ENCODE results near the gene E2F8. TPM values are rescaled to one million over a fixed set of nuclear protein-coding genes. Genes with fewer than 3 reads are reported as not detected.

The E2F8 gene
- total RNA-seq, 1 donor from 2014 or later, result 0.96 TPM

DNA sequence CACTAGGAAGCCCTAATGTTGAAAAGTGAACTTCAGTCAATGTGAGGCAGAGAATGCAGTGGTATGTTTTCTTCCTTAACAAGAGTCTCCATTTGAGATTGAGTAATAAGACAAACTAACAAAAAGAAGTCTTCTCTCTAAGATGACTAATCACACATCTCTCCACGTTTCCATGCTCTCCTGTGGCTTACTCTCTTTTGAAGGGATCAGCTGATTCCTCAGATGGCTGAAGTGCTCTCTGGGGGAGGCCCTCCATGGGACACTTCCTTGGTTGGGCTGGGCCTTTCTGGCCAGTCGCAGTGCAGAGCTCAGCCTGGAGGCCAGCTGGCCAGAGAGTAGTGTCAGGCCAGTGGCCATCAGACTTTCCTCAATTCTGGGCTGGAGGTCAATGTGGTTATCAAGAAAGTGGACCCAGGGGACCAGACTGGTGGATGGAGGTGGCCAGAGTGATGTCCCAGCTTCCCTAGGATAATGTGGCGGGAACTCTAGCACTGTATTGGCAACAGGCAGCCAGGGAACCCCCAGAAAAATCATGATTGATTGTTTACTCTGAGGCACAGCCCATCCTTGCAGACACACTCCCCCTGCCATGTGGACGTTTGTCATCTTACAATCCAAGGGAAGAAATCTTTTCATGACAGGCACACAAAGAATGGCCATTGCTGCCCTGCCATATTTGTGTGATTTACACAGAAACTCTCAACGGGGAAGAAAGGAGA lies 53.5 kb downstream of the E2F8 start:
- TF ChIP-seq CTCF (IDR thresholded peaks at IDR 0.05), result no peak
- Histone ChIP-seq H3K4me3 (no peak overlapping the region), H3K36me3 (no peaks in the 10 kb centered on the region), H3K27me3 (no peaks in the 10 kb centered on the region), H3K4me1 (no peaks in the 10 kb centered on the region), H3K9me3 (no peaks in the 10 kb centered on the region), H3K27ac (no peak overlapping the region)
- intact Hi-C loops (cut with DNase I), result no loop called here
- DNase-seq (ENCODE audit: low spot score in 2 of 2), result no peak

DNA sequence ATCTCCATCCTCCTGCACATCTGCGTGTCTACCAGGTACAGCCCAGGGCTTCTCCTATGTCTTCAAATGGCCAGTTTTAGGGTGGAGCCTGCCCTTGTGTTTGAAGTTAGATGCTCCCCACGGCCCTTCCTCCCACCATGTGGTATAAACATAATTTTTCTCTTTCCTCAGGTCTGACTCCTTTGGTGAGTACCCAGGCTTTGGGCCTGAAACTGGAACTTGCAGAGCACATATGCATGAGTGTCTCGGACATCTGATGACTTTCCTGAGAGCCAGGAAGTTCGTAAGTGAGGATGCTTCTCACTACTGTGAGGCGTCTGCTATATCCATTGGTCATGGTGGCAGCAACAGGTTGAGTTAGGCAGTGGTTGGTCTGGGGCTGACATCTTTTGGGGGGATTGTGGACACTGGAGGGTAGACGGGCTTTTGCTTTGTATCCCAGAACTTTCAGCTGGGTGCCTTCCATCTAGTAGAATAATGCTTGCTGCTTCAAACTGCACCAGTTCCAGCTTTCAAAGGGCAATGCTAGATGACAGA lies 55.2 kb downstream of the E2F8 start:
- Histone ChIP-seq H3K36me3 (no peaks in the 10 kb centered on the region), H3K9me3 (no peaks in the 10 kb centered on the region)
- intact Hi-C loops (cut with DNase I), result no loop called here

GRCh38 chr11:19185036-19185435 lies 55.7 kb downstream of the E2F8 start:
- no peaks in the 10 kb centered on the region for H3K27me3 ChIP-seq
- no peak overlapping the region for H3K27ac ChIP-seq
- H3K36me3 ChIP-seq, result no peaks in the 10 kb centered on the region
- no peak overlapping the region for H3K4me3 ChIP-seq
- no peaks in the 10 kb centered on the region for H3K9me3 ChIP-seq
- intact Hi-C loops (cut with DNase I), result no loop called here
- H3K4me1 ChIP-seq, result no peaks in the 10 kb centered on the region
- DNase-seq (ENCODE audit: low spot score in 2 of 2), result no peak
- TF ChIP-seq CTCF (IDR thresholded peaks at IDR 0.05), result no peak

More for the DNA sequence above, 55.2 kb downstream of the E2F8 start:
- Histone ChIP-seq H3K4me3 (no peak overlapping the region), H3K4me1 (no peaks in the 10 kb centered on the region), H3K27ac (no peak overlapping the region), H3K27me3 (no peaks in the 10 kb centered on the region)
- TF ChIP-seq CTCF (IDR thresholded peaks at IDR 0.05), result no peak
- DNase-seq (ENCODE audit: low spot score in 2 of 2), result no peak

DNA sequence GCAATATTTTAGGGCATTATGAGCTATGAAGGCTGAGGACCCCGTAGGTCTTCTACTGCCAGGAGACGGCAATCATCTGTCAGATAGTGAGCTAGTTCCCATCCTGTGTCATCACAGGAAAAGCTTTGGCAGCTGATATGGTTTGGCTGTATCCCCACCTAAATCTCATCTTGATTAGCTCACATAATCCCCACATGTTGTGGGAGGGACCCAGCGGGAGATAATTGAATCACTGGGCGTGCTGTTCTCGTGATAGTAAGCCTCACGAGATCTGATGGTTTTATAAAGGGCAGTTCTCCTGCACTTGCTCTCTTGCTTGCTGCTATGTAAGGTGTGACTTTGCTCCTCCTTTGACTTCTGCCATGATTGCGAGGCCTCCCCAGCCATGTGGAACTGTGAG lies 57.1 kb downstream of the E2F8 start:
- intact Hi-C loops (cut with DNase I), result no loop called here
- no peaks in the 10 kb centered on the region for H3K27me3 ChIP-seq

GRCh38 chr11:19181531-19182261 lies 59.0 kb downstream of the E2F8 start:
- H3K9me3 ChIP-seq, result no peaks in the 10 kb centered on the region
- H3K4me3 ChIP-seq, result no peak overlapping the region
- no peak overlapping the region for H3K27ac ChIP-seq
- TF ChIP-seq CTCF (IDR thresholded peaks at IDR 0.05), result no peak
- DNase-seq (ENCODE audit: low spot score in 2 of 2), result no peak
- intact Hi-C loops (cut with DNase I), result no loop called here
- H3K36me3 ChIP-seq, result no peaks in the 10 kb centered on the region
- H3K27me3 ChIP-seq, result no peaks in the 10 kb centered on the region
- no peaks in the 10 kb centered on the region for H3K4me1 ChIP-seq

More for the DNA sequence above, 57.1 kb downstream of the E2F8 start:
- Histone ChIP-seq H3K9me3 (no peaks in the 10 kb centered on the region), H3K27ac (no peak overlapping the region), H3K36me3 (no peaks in the 10 kb centered on the region), H3K4me1 (no peaks in the 10 kb centered on the region), H3K4me3 (no peak overlapping the region)
- DNase-seq (ENCODE audit: low spot score in 2 of 2), result no peak
- TF ChIP-seq CTCF (IDR thresholded peaks at IDR 0.05), result no peak

All from ascending aorta (tissue), 2 donors.